SH-SY5Y (cell line): Measurements from ENCODE around the gene SLC22A2.

Experiments used
- GATA2 ChIP-seq: IDR thresholded peaks from 2 replicates; pipeline ENCODE4 v1.6.1; 2011; ENCODE audit warnings: mild to moderate bottlenecking, low read depth, low read length
- GATA3 ChIP-seq: IDR thresholded peaks from 2 replicates; pipeline ENCODE4 v1.6.1; 2011; ENCODE audit warnings: low read depth, mild to moderate bottlenecking, low read length, moderate library complexity

The SLC22A2 gene

DNA sequence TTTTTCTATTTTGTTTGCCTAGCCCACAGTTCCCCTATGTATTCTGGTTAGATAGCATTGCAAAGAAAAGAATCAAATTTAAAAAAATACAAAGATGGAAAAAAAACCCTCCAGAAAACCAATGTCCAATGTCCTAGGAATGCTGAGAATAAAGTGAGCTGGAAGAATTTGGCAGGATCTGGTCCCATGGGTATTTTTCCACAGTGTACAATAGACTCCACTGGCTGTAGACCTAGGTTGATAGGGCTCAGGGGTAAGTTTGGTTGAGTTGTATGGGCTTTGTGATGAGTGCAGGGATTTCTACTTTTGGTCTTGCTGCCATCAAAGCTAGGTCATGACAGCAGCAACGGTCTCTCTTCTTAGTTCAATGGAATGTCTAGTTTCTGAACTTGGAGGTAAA, 41.5 kb downstream of the SLC22A2 start:
- no peak for TF ChIP-seq GATA2
- TF ChIP-seq GATA3: no peak

- no peak for TF ChIP-seq GATA3
- no peak for TF ChIP-seq GATA2
Measured at GRCh38 chr6:160215232-160215631, 43.4 kb downstream of the SLC22A2 start.

GRCh38 chr6:160207618-160208017, 51.0 kb downstream of the SLC22A2 start:
- TF ChIP-seq GATA3 (no peak), GATA2 (no peak)

DNA sequence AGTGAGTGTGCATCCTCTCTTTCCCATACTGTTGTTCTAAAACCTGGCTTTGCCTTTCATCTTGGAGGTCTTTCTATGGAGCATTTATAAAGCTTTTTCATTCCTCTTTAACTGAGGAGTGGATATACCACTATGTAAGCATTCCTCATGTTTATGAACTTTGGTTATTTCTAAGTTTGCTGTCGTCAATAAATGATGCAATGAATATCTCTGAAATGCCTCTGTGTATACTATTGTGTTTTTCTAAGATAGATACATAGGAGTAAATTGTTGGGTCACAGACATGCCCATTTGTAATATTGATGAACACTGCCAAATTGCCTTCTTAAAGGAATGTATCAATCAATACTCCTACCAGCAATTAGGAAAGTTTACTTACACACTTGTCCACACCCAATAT, 53.9 kb downstream of the SLC22A2 start:
- TF ChIP-seq GATA2 (no peak), GATA3 (no peak)

- no peak for TF ChIP-seq GATA2
- TF ChIP-seq GATA3: no peak
Measured at GRCh38 chr6:160203953-160204352, 54.7 kb downstream of the SLC22A2 start.

- TF ChIP-seq GATA2 (no peak), GATA3 (no peak)
Measured at GRCh38 chr6:160203522-160203921, 55.1 kb downstream of the SLC22A2 start.

DNA sequence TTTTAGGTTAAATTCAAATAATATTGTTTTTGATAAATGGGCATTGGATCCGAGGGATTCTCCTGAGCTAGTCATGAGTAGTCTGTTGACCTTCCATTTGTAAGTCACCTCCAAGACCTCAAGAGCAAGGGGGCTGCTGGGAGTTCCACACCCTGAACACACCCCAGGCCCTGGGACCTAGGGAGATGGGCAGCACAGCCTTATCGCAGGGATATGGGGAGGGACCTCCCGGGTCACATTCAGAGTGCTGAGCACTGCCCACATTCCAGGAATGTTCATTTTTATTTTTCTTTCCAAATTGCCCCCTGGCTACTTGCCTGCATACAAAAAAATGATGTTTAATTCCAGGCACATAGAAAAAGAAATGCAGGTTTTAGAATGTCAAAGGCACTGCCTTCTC, 55.5 kb downstream of the SLC22A2 start:
- TF ChIP-seq GATA3 (no peak), GATA2 (no peak)

DNA sequence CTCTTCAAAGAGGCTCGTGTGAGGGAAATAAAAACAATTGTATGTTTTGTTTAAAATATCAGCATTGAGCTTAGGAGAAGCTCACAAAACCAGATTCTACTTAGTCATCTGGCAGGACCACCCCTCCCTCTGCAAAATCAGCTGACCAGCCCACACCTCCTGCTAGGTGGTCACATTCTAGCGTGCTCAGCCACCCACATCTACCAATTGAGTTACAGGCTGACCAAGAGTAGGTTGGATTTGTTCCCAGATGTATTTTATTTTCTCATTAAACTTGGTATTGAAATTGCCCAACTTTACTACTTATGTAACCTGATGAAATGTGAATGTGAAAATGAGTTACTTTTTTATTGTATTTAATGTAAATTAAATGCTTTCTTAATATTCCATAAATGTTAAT, 56.2 kb downstream of the SLC22A2 start:
- TF ChIP-seq GATA3 (no peak), GATA2 (no peak)

- no peak for TF ChIP-seq GATA2
- TF ChIP-seq GATA3: no peak
Measured at GRCh38 chr6:160201061-160201460, 57.6 kb downstream of the SLC22A2 start.

DNA sequence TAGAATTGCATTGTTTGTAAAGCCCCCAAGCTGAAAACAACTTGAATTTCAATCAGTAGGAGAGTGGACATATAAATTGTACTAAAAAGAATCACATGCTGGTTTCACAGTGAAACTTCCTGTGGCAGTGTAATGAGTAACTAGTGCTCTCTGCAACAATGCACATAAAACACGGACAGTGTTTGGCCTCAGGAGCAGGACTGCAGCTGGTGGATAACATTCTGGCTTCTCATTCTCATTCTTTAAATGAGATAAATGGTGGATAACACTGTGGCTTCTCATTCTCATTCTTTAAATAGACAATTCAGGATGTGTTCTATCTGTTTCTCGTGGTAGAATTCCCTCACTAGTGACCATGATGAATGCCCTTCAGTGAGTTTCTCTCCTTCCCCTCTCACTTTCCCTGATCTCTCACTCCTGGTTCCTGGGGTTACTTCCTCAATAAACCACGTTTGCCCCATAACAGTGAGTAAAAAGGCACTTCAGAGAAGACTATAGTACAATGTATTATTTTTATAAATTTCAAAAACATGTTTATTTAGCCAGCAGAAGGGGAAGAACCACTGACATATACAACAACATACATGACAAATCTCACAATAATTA, 59.9 kb downstream of the SLC22A2 start:
- TF ChIP-seq GATA2 (no peak), GATA3 (no peak)

DNA sequence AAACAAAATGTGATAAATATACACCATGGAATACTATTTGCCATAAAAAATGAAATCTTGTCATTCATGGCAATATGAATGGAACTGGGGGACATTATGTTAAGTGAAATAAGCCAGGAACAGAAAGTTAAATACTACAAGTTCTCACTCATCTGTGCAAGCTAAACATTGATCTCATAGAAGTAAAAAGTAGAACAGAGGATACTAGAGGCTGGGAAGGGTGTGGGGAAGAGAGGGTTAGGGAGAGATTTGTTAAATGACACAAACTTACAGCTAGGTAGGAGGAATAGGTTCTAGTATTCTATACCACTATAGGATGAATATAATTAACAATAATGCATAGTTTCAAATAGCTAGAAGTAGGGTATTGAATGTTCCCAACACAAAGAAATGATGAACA, 61.0 kb downstream of the SLC22A2 start:
- no peak for TF ChIP-seq GATA3
- no peak for TF ChIP-seq GATA2

GRCh38 chr6:160194808-160195207, 63.8 kb downstream of the SLC22A2 start:
- TF ChIP-seq GATA2: no peak
- no peak for TF ChIP-seq GATA3

GRCh38 chr6:160192840-160193239, 65.8 kb downstream of the SLC22A2 start:
- TF ChIP-seq GATA2 (no peak), GATA3 (no peak)

DNA sequence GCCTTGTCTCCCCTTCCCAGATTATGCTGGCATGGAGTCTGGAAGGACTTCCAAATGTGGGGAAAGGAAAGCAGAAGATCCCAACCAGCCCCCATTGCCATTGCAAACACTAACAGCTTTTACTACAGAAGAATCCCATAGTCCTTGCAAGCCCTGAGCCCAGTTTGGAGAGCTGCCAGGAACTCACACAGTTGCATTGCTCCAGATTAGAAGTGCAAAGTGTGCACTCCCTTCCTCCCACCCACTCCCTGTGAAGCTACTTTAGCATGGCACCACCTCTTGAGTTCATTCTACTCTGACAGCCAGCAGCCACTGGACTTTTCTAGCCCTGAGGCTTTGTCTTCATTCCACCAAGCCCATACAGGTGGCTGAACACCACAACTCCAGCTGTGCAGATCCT, 67.6 kb downstream of the SLC22A2 start:
- TF ChIP-seq GATA3 (no peak), GATA2 (no peak)

- TF ChIP-seq GATA2 (no peak), GATA3 (no peak)
Measured at GRCh38 chr6:160190081-160190480, 68.5 kb downstream of the SLC22A2 start.

DNA sequence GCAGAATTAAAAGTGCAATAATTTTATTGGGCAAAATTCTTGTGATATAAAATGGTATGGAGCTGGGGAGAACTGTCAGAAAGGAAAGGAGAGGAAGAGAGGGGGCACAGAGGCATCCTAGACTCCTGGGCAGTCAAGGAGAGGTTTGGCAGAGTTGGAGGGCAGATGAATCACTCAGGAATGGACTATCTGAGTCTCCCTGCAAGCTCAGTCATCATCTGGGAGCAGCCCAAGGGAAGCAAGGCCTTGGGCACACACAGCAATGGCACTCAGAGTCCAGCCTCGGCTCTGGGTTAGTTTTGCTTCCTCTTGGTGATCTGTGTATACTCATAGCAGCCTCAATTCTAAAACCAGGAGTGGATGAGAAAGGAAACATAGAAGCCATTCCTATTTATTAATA, 69.8 kb downstream of the SLC22A2 start:
- TF ChIP-seq GATA2 (no peak), GATA3 (no peak)

DNA sequence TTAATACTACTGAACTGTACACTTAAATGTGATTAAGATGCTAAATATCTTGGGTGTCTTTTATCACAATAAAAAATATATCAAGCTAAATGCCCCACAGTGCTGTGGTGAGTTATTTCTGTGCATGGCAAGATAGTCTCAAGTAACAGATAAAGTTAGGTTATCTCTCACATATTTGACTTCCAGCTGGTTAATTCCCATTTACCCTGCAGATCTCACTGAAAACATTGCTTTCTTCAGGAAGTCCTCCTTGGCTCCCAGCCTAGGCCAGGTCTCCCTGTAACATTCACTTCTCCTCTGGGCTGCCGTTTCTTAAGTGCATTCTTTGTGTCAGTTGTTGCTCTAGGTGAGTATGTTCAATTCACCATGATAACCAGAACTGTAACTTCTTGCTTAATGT, 77.9 kb downstream of the SLC22A2 start:
- TF ChIP-seq GATA3: no peak
- no peak for TF ChIP-seq GATA2
